Measurements from ENCODE around the gene PRDM11.
"Not testable (repeated sequence)": the region's sequence is repeated elsewhere in the genome, so short reads cannot be mapped to it uniquely, and the experiment has no call there.

Gene PRDM11

GRCh38 chr11:45239733-45240132, 93.3 kb downstream of the PRDM11 start:
- no peak for DNase-seq (ENCODE audit: low read depth, low spot score)
- Histone ChIP-seq H3K9ac (ENCODE audit: insufficient read length) (no peak overlapping the region), H3K9me3 (ENCODE audit: low read depth, low read length) (no peaks in the 10 kb centered on the region), H3K4me3 (no peak overlapping the region), H3K36me3 (ENCODE audit: insufficient read depth, low read length) (no peaks in the 10 kb centered on the region), H3K27ac (no peak overlapping the region)
- TF ChIP-seq FOXP2 (optimal IDR thresholded peaks at IDR 0.05; ENCODE audit: control extremely low read depth, extremely low read length, insufficient read depth) (no peak), POLR2AphosphoS5 (IDR thresholded peaks at IDR 0.05; ENCODE audit: borderline replicate concordance, low read depth, low read length) (no peak), EZH2 (IDR thresholded peaks at IDR 0.05) (no peak)

GRCh38 chr11:45243967-45244366, 97.5 kb downstream of the PRDM11 start:
- H3K36me3 ChIP-seq (ENCODE audit: insufficient read depth, low read length), result no peaks in the 10 kb centered on the region
- TF ChIP-seq EZH2 (IDR thresholded peaks at IDR 0.05), result no peak
- TF ChIP-seq POLR2AphosphoS5 (IDR thresholded peaks at IDR 0.05; ENCODE audit: borderline replicate concordance, low read depth, low read length), result no peak
- no peak for TF ChIP-seq FOXP2 (optimal IDR thresholded peaks at IDR 0.05; ENCODE audit: control extremely low read depth, extremely low read length, insufficient read depth)
- no peak overlapping the region for H3K4me3 ChIP-seq
- DNase-seq (ENCODE audit: low read depth, low spot score), result no peak
- H3K9ac ChIP-seq (ENCODE audit: insufficient read length), result no peak overlapping the region
- no peak overlapping the region for H3K27ac ChIP-seq
- no peaks in the 10 kb centered on the region for H3K9me3 ChIP-seq (ENCODE audit: low read depth, low read length)

- H3K36me3 ChIP-seq (ENCODE audit: insufficient read depth, low read length), result no peaks in the 10 kb centered on the region
- TF ChIP-seq EZH2 (IDR thresholded peaks at IDR 0.05), result no peak
- TF ChIP-seq FOXP2 (optimal IDR thresholded peaks at IDR 0.05; ENCODE audit: control extremely low read depth, extremely low read length, insufficient read depth), result no peak
- no peak for TF ChIP-seq POLR2AphosphoS5 (IDR thresholded peaks at IDR 0.05; ENCODE audit: borderline replicate concordance, low read depth, low read length)
- H3K27ac ChIP-seq, result no peak overlapping the region
- no peaks in the 10 kb centered on the region for H3K9me3 ChIP-seq (ENCODE audit: low read depth, low read length)
- no peak overlapping the region for H3K4me3 ChIP-seq
- DNase-seq (ENCODE audit: low read depth, low spot score), result no peak
- H3K9ac ChIP-seq (ENCODE audit: insufficient read length), result no peak overlapping the region
Observed at GRCh38 chr11:45245218-45246045, 99.0 kb downstream of the PRDM11 start.

GRCh38 chr11:45246241-45246640, 99.8 kb downstream of the PRDM11 start:
- Histone ChIP-seq H3K27ac (no peak overlapping the region), H3K36me3 (ENCODE audit: insufficient read depth, low read length) (no peaks in the 10 kb centered on the region), H3K9me3 (ENCODE audit: low read depth, low read length) (no peaks in the 10 kb centered on the region), H3K4me3 (no peak overlapping the region), H3K9ac (ENCODE audit: insufficient read length) (no peak overlapping the region)
- TF ChIP-seq FOXP2 (optimal IDR thresholded peaks at IDR 0.05; ENCODE audit: control extremely low read depth, extremely low read length, insufficient read depth) (no peak), POLR2AphosphoS5 (IDR thresholded peaks at IDR 0.05; ENCODE audit: borderline replicate concordance, low read depth, low read length) (no peak), EZH2 (IDR thresholded peaks at IDR 0.05) (no peak)
- DNase-seq (ENCODE audit: low read depth, low spot score), result no peak

- H3K36me3 ChIP-seq (ENCODE audit: insufficient read depth, low read length), result no peaks in the 10 kb centered on the region
Observed at GRCh38 chr11:45247433-45247832, 101.0 kb downstream of the PRDM11 start.

GRCh38 chr11:45248501-45249011, 102.1 kb downstream of the PRDM11 start:
- Histone ChIP-seq H3K36me3 (ENCODE audit: insufficient read depth, low read length) (no peaks in the 10 kb centered on the region), H3K9me3 (ENCODE audit: low read depth, low read length) (no peaks in the 10 kb centered on the region), H3K27ac (no peak overlapping the region), H3K4me3 (no peak overlapping the region), H3K9ac (ENCODE audit: insufficient read length) (no peak overlapping the region)
- no peak for DNase-seq (ENCODE audit: low read depth, low spot score)
- TF ChIP-seq FOXP2 (optimal IDR thresholded peaks at IDR 0.05; ENCODE audit: control extremely low read depth, extremely low read length, insufficient read depth) (no peak), POLR2AphosphoS5 (IDR thresholded peaks at IDR 0.05; ENCODE audit: borderline replicate concordance, low read depth, low read length) (no peak), EZH2 (IDR thresholded peaks at IDR 0.05) (no peak)

More at GRCh38 chr11:45247433-45247832, 101.0 kb downstream of the PRDM11 start:
- Histone ChIP-seq H3K9ac (ENCODE audit: insufficient read length) (no peak overlapping the region), H3K4me3 (no peak overlapping the region), H3K27ac (no peak overlapping the region), H3K9me3 (ENCODE audit: low read depth, low read length) (no peaks in the 10 kb centered on the region)
- TF ChIP-seq EZH2 (IDR thresholded peaks at IDR 0.05) (no peak), POLR2AphosphoS5 (IDR thresholded peaks at IDR 0.05; ENCODE audit: borderline replicate concordance, low read depth, low read length) (no peak), FOXP2 (optimal IDR thresholded peaks at IDR 0.05; ENCODE audit: control extremely low read depth, extremely low read length, insufficient read depth) (no peak)
- DNase-seq (ENCODE audit: low read depth, low spot score), result no peak

- not testable (repeated sequence) for H3K27ac ChIP-seq; DNase-seq (ENCODE audit: low read depth, low spot score); H3K9me3 ChIP-seq (ENCODE audit: low read depth, low read length); H3K36me3 ChIP-seq (ENCODE audit: insufficient read depth, low read length); H3K9ac ChIP-seq (ENCODE audit: insufficient read length); H3K4me3 ChIP-seq
Observed at GRCh38 chr11:45249372-45249771, 102.9 kb downstream of the PRDM11 start.

GRCh38 chr11:45250035-45250718, 103.7 kb downstream of the PRDM11 start:
- TF ChIP-seq POLR2AphosphoS5 (IDR thresholded peaks at IDR 0.05; ENCODE audit: borderline replicate concordance, low read depth, low read length) (no peak), FOXP2 (optimal IDR thresholded peaks at IDR 0.05; ENCODE audit: control extremely low read depth, extremely low read length, insufficient read depth) (no peak), EZH2 (IDR thresholded peaks at IDR 0.05) (no peak)
- DNase-seq (ENCODE audit: low read depth, low spot score), result no peak
- Histone ChIP-seq H3K9me3 (ENCODE audit: low read depth, low read length) (no peaks in the 10 kb centered on the region), H3K4me3 (no peak overlapping the region), H3K36me3 (ENCODE audit: insufficient read depth, low read length) (no peaks in the 10 kb centered on the region), H3K9ac (ENCODE audit: insufficient read length) (no peak overlapping the region), H3K27ac (no peak overlapping the region)

Measured in SK-N-MC (cell line).